Measurements from ENCODE around the gene CEMP1. TPM values are rescaled to one million over a fixed set of nuclear protein-coding genes. Genes with fewer than 3 reads are reported as not detected.

Gene CEMP1
- not detected in 2 replicates for total RNA-seq

GRCh38 chr16:2531371-2531695, at the start of gene CEMP1:
Gene CEMP1, minus strand, starts transcription at chr16:2531408. Its CDS starts 335 bp downstream, at chr16:2531073.

GRCh38 chr16:2537451-2538379, 6.5 kb upstream of the CEMP1 start, which contains the start of gene PDPK1:
Gene PDPK1, plus strand, starts transcription at chr16:2538021. Its CDS starts 92 bp downstream, at chr16:2538113.

GRCh38 chr16:2520097-2520783, 11.0 kb downstream of the CEMP1 start, which contains the start of gene AMDHD2:
Gene AMDHD2, plus strand, starts transcription at chr16:2520371. Its CDS starts 88 bp downstream, at chr16:2520459.

GRCh38 chr16:2513405-2514332, 17.5 kb downstream of the CEMP1 start, which contains the start of gene ATP6V0C:
Gene ATP6V0C, plus strand, starts transcription at chr16:2513952. Its CDS starts 152 bp downstream, at chr16:2514104.

Other genes starting within 250 kb of the CEMP1 start
- 11.4 and 20.8 TPM in 2 replicates for gene ABCA3, start 190.7 kb downstream of the CEMP1 start, total RNA-seq
- gene CCNF, start 102.0 kb downstream of the CEMP1 start, total RNA-seq = 7.0 and 9.1 TPM in 2 replicates
- gene TEDC2, start 71.3 kb downstream of the CEMP1 start, total RNA-seq = 1.7 and 2.1 TPM in 2 replicates
- gene NTN3, start 60.1 kb downstream of the CEMP1 start, total RNA-seq = 0.09 TPM in 1 of 2 replicates, not detected in the other
- 5.9 and 8.1 TPM in 2 replicates for gene TBC1D24, start 56.3 kb downstream of the CEMP1 start, total RNA-seq
- gene ATP6V0C, start 17.5 kb downstream of the CEMP1 start, total RNA-seq = 5.9 and 6.4 TPM in 2 replicates
- 31.8 and 37.8 TPM in 2 replicates for gene AMDHD2, start 11.0 kb downstream of the CEMP1 start, total RNA-seq
- 14.1 and 14.9 TPM in 2 replicates for gene PDPK1, start 6.6 kb upstream of the CEMP1 start, total RNA-seq
- gene KCTD5, start 151.1 kb upstream of the CEMP1 start, total RNA-seq = 13.3 and 15.0 TPM in 2 replicates
- gene PRSS27, start 188.8 kb upstream of the CEMP1 start, total RNA-seq = 0.22 and 0.26 TPM in 2 replicates
- gene SRRM2, start 221.2 kb upstream of the CEMP1 start, total RNA-seq = 32.2 and 35.8 TPM in 2 replicates
- gene ELOB, start 245.9 kb upstream of the CEMP1 start, total RNA-seq = 231 and 332 TPM in 2 replicates